Measurements from ENCODE around the gene RALGAPA2. TPM values are rescaled to one million over a fixed set of nuclear protein-coding genes. Genes with fewer than 3 reads are reported as not detected.

Gene RALGAPA2
- polyA plus RNA-seq, 1 of the 3 experiments (the other 2 are of a cell fraction): 1.0 TPM

DNA sequence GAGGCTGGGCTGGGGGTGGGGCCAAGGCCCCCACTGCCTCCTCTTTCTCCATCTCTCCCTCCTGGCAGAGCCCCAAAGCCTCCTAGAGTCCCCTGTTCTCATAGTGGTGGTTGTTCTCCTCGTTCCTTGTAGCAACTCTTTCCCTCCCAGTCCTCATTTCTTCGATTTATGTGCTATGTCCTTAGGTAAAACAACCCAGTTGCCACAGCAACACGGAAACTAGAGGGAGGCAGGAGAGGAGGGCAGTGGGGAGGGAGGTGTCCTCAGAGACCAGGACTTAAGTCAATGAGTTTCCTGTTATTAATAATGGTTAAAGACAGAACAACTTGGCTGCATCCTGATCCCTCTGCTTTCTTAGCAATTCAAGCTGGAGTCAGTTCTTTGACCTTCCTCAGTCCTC lies 183.6 kb downstream of the RALGAPA2 start:
- Histone ChIP-seq H2AFZ (ENCODE audit: low read depth) (no peak overlapping the region), H3K79me2 (ENCODE audit: insufficient read depth) (no peaks in the 10 kb centered on the region), H4K20me1 (ENCODE audit: insufficient read depth) (no peaks in the 10 kb centered on the region), H3K27me3 (ENCODE audit: insufficient read depth) (no peaks in the 10 kb centered on the region), H3K4me1 (ENCODE audit: control insufficient read depth in 1 of 2, insufficient read depth in 2 of 2, low read depth in 1 of 2, low read length in 1 of 2) (no peaks in the 10 kb centered on the region), H3K36me3 (replicated peaks in 1 of 2; ENCODE audit: control insufficient read depth in 1 of 2, insufficient read depth in 2 of 2, low read length in 1 of 2) (no peaks in the 10 kb centered on the region), H3K4me3 (ENCODE audit: low read depth in 2 of 2, low read length in 1 of 2) (no peak overlapping the region), H3F3A (replicated peaks; ENCODE audit: insufficient read depth) (no peaks in the 10 kb centered on the region), H3K9me3 (no peaks in the 10 kb centered on the region), H3K27ac (ENCODE audit: low read depth in 2 of 2, low read length in 1 of 2) (no peak overlapping the region), H3K9ac (no peak overlapping the region), H3K9me2 (no peaks in the 10 kb centered on the region), H3K4me2 (no peak overlapping the region)
- WGBS (ENCODE audit: low lambda C conversion rate): 66% methylated on average over 3 of the region's 3 CpGs
- TF ChIP-seq GABPA (IDR thresholded peaks at IDR 0.05; ENCODE audit: low read depth) (no peak), RCOR1 (IDR thresholded peaks at IDR 0.05; ENCODE audit: low read length) (no peak)
- no peak for DNase-seq
- ChIA-PET CTCF (no interaction called here), POLR2A (no interaction called here)

DNA sequence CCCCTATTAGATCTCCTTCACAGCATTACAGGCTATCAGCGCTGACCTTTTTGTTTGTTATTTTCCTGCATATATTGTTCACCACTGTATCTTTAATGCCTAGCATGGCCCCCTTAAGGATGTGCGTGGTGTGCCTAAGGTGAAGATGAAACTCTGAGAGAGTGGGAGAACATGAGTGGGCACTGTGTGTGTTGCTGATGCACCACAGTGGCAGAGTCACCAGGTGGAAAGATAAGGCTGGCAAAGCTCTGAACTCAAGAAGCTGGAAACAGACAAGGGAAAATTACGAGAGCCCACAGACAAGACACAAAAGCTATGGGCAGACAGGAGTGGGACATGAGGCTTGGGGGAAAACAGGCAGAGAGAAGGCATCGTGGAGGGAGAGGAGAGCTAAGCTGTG lies 184.8 kb downstream of the RALGAPA2 start:
- Histone ChIP-seq H3K27ac (ENCODE audit: low read depth in 2 of 2, low read length in 1 of 2) (no peak overlapping the region), H3K79me2 (ENCODE audit: insufficient read depth) (no peaks in the 10 kb centered on the region), H3K4me3 (ENCODE audit: low read depth in 2 of 2, low read length in 1 of 2) (no peak overlapping the region), H2AFZ (ENCODE audit: low read depth) (no peak overlapping the region), H3K9me2 (no peaks in the 10 kb centered on the region), H3K4me1 (ENCODE audit: control insufficient read depth in 1 of 2, insufficient read depth in 2 of 2, low read depth in 1 of 2, low read length in 1 of 2) (no peaks in the 10 kb centered on the region; a peak in 1 of 4 replicates), H3K9ac (no peak overlapping the region), H3F3A (replicated peaks; ENCODE audit: insufficient read depth) (no peaks in the 10 kb centered on the region), H4K20me1 (ENCODE audit: insufficient read depth) (no peaks in the 10 kb centered on the region), H3K9me3 (no peaks in the 10 kb centered on the region), H3K4me2 (no peak overlapping the region), H3K27me3 (ENCODE audit: insufficient read depth) (no peaks in the 10 kb centered on the region), H3K36me3 (replicated peaks in 1 of 2; ENCODE audit: control insufficient read depth in 1 of 2, insufficient read depth in 2 of 2, low read length in 1 of 2) (no peaks in the 10 kb centered on the region)
- TF ChIP-seq NRF1 (IDR thresholded peaks at IDR 0.05; ENCODE audit: low read depth, low read length) (no peak), RCOR1 (IDR thresholded peaks at IDR 0.05; ENCODE audit: low read length) (no peak), FOXJ3 (CRISPR knock-in tag; IDR thresholded peaks at IDR 0.05) (no peak), SMC3 (IDR thresholded peaks at IDR 0.05; ENCODE audit: low read depth, low read length) (no peak), JUND (IDR thresholded peaks at IDR 0.05) (no peak), CHD2 (IDR thresholded peaks at IDR 0.05; ENCODE audit: low read length, partially characterized antibody) (no peak), EP300 (IDR thresholded peaks at IDR 0.05; ENCODE audit: borderline replicate concordance in 1 of 2, low read depth in 1 of 2, low read length in 1 of 2) (no peak), RFX5 (IDR thresholded peaks at IDR 0.05; ENCODE audit: low read length) (no peak), ELF1 (IDR thresholded peaks at IDR 0.05) (no peak), YY1 (IDR thresholded peaks at IDR 0.05; ENCODE audit: low read depth) (no peak), FOSL2 (IDR thresholded peaks at IDR 0.05; ENCODE audit: borderline replicate concordance, low read depth) (no peak), GATA2 (CRISPR knock-in tag; IDR thresholded peaks at IDR 0.05) (no peak)
- TF ChIP-seq, protein P1, sequence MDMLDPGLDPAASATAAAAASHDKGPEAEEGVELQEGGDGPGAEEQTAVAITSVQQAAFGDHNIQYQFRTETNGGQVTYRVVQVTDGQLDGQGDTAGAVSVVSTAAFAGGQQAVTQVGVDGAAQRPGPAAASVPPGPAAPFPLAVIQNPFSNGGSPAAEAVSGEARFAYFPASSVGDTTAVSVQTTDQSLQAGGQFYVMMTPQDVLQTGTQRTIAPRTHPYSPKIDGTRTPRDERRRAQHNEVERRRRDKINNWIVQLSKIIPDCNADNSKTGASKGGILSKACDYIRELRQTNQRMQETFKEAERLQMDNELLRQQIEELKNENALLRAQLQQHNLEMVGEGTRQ (IDR thresholded peaks at IDR 0.05; ENCODE audit: borderline replicate concordance, low read depth, low read length): no peak
- TF ChIP-seq, protein P2, sequence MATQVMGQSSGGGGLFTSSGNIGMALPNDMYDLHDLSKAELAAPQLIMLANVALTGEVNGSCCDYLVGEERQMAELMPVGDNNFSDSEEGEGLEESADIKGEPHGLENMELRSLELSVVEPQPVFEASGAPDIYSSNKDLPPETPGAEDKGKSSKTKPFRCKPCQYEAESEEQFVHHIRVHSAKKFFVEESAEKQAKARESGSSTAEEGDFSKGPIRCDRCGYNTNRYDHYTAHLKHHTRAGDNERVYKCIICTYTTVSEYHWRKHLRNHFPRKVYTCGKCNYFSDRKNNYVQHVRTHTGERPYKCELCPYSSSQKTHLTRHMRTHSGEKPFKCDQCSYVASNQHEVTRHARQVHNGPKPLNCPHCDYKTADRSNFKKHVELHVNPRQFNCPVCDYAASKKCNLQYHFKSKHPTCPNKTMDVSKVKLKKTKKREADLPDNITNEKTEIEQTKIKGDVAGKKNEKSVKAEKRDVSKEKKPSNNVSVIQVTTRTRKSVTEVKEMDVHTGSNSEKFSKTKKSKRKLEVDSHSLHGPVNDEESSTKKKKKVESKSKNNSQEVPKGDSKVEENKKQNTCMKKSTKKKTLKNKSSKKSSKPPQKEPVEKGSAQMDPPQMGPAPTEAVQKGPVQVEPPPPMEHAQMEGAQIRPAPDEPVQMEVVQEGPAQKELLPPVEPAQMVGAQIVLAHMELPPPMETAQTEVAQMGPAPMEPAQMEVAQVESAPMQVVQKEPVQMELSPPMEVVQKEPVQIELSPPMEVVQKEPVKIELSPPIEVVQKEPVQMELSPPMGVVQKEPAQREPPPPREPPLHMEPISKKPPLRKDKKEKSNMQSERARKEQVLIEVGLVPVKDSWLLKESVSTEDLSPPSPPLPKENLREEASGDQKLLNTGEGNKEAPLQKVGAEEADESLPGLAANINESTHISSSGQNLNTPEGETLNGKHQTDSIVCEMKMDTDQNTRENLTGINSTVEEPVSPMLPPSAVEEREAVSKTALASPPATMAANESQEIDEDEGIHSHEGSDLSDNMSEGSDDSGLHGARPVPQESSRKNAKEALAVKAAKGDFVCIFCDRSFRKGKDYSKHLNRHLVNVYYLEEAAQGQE (IDR thresholded peaks at IDR 0.05; ENCODE audit: low read depth, low read length): no peak
- DNase-seq: no peak
- WGBS (ENCODE audit: low lambda C conversion rate): 88% methylated on average over 4 of the region's 4 CpGs
- CTCF ChIA-PET: no interaction called here
- POLR2A ChIA-PET: interaction anchor here (0.7 kb wide), 1 partner anchor 512 kb away, joined by 4 read pairs; no protein-coding TSS in a partner anchor
